Left hindlimb (tissue), 1 donor: Measurements from ENCODE around the gene NCBP2L.

ENCODE experiments used
- DNase-seq: peaks from one replicate; pipeline ENCODE4 v3.0.0-alpha.2; 2018

Gene NCBP2L

DNA sequence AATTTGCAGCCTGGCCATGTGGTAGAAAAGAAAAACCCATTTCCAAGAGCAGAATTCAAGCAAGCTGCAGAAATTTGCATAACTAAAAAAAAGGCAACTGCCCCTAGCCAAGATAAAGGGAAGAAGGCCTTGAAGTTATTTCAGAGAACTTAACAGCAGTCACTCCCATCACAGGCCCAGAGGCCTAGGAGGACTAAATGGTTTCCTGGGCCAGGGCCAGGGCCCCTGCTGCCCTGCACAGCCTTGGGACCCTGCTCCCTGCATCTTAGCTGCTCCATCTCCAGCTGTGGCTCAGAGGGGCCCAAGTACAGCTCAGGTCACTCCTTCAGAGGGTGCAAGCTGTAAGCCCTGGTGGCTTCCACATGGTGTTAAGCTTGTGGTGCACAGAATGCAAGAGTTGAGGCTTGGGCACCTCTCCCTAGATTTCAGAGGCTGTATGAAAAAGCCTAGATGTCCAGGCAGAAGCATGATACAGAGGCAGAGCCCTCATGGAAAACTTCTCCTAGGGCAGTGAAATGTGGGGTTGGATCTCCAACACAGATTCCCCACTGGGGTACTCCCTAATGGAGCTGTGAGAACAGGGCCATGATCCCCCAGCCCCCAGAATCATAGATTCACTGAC lies 41.5 kb downstream of the NCBP2L start:
- DNase-seq = no peak

DNA sequence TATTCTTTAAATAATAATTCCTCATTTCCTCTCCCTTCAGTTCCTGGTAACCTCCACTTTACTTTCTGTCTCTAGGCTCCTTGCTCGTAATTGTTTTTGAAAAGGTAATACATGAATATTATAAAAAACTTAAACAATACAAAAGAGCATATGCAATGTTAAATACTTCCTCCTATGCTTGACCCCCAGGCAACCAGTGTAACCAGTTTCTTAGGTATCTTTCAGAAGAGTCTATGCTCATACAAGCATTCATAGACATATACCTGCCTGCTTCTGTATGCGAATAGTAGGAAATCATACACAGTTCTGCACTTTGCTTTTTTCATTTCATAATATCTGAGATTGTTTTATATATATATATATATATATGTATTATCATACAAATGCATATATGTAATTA lies 45.5 kb downstream of the NCBP2L start:
- no peak for DNase-seq

DNA sequence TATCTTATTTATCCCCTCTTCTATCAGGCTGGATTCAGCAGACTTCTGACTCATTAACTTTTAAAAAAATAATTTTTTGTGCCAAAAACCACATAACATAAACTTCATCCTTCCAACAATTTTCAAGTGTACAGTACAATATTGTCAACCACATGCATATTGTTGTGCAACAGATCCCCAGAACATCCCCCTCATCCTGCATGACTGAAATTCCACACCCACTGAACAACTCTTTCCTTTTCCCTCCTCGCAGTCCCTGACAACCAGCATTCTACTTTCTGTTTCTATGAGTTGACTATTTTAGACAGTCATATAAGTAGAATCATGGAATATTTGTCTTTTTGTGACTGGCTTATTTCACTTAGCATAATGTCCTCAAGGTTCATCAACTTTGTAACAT lies 45.9 kb downstream of the NCBP2L start:
- DNase-seq = no peak

DNA sequence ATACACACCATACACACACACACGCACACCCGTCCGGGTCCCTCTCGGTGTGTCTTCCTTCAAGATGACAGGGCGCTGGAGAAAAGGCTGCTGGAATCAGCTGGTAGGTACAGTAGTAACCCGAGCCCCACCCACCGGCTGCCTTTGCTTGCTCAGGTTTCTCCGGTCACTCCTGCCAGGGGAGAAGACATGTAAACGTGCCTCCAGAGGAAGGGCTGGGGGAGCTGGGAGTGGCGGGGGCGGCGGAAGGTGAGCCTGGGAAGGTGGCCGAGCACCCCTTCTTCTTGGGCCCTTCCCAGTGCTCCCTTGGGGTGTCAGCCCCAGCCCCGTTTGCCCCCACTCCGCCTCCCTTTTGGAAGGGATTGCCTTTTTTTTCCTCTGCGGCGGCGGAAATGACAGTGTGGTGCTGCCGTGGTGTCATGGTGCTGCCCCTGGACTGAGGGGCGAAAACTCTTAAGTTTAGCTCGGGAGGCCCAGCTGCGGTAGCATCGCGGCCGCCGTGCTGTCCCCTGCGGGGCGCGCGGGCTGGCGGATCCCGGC lies 48.2 kb downstream of the NCBP2L start, which contains the start of gene MID2:
Gene MID2, plus strand, starts transcription at position 169 of the 540 bp plus-strand sequence. CDS start 561 bp downstream, outside the sequence.
- peak; percentile 56 for DNase-seq

DNA sequence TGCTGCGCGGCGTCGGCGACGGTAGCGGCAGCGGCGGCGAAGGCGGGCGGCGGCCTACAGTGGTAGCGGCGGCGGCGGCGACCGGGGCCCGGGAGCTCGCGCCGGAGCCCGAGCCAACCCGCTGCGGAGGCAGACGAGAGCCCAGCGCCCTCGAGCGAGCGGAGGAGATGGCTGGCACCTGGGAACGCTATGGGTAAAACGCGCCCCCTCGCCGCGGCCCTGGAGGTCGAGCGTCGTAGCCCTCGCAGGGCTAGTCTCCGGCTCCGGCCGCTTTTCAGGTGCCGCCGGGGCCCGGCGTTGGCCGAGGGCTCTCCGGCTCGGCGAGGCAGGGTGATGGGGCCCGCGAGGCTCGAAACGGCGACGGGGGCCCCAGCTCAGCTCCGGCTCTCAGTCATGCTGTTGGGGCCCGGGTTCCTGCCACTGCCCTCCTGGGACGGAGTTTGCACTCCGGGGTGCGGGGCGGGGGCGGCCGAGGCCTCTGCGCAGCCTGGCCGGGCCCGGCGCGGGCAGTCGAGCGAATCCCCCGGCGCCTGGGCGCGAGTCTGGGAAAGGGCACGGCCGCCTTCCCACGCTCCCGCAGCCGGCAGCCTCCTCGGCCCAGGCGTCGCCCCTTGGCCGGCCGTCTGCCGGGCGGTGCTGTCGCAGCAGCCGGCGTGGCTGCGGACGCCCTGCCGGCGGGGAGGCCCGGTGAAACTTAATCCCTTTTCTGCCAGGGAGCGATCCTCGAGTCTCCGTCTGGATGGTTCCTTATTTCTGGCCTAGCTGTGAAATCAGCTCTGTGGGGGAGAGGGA lies 48.9 kb downstream of the NCBP2L start:
- DNase-seq = peak; percentile 39

DNA sequence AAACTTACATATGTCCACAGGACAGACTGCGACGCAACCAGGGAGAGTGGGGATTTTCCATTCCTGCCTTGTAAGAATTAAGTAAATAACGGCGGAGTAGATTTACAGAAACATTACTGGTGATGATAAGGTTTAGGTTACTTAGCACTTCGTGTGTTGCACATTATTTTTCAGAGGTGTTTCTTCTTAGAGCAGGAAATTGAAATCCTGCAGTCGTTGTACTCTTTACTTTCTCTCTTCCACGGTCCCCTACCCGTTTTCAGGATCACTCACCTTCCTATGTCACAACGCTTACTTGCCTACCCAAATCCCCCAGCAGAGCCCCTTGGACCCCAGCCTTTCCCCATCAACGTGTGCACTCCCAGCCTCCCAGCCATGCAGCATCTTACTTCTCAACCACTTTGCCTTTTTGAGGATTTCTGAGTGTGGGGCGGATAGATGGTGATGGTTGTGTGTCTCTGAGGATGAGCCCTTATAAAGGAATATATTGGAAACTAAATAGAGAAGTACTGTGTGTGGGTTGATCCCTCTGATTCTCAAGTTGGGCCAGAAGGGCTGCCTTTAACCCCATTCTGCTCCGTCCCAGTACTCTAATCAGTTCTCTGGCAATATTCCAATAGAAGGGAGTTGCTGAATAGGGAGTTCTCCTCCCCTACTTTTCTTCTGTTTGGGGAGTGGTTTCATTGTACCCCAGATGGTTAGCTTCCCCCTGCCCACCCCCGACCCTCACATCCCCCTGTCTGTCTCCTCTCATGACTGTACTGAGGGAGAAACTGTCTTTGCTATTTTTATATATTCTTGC lies 49.7 kb downstream of the NCBP2L start:
- DNase-seq = peak; percentile 35

DNA sequence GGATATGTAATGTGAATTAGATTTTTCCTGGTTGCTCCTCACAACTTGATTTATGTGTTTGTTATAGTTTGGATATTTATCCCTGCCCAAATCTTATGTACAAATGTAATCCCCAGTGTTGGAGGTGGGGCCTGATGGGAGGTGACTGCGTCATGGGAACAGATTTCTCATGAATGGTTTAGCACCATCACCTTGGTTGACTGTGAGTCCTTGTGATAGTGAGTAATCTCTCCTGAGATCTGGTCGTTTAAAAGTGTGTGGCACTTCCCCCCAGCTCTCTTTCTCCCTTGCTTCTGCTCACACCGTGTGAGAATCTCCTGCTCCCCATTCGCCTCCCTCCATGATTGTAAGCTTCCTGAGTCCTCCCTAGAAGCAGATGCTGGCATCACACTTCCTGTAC lies 50.3 kb downstream of the NCBP2L start:
- DNase-seq = no peak

DNA sequence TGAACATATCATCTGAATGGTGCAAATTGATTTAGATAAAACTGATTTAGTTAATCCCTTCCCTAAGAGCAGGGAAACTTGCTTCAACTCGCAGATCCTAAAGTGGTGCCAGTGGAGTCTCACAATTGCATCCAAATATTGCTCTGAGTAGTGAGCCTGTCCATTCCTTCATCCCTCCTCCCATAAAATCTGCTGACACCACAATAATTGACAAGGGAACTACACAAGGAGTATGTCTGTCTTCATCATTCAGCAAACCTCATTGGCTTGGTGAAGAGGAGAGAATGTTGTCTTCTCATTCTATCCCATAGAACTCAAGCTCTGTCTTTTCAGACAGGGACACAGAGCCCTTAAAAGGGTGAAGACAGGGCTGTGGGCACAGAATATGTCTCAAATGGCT lies 52.3 kb downstream of the NCBP2L start:
- DNase-seq = no peak

DNA sequence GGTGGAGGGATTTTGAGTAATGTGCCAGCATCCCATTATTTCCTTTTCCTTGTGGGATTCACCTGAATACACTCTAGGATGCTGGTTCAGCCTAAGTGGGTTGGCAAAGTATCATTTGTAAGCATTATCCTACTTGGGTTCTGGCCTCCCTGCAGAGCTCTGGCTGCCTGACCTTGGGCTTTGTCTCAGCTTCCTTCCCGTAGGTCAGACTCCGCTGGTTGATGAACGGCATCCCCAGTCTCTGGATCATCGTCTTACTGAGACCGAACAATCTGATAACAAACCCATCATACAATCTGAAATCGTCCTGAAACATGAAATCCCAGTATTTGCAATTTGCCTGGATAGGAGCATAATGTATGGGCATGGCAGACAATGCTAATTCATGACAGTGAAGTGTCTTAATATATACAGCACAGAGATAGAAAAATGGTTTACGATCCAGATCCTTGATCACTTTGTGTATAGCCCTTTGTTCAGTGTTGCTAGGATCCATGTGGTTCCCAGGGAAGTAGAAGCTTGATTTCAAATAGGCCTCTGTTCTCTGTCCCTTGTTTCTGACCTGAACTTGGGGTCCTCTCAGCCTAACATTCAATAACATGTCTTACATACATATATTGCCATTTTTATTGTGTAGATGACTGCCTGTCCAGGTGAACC lies 53.7 kb downstream of the NCBP2L start:
- DNase-seq = no peak

DNA sequence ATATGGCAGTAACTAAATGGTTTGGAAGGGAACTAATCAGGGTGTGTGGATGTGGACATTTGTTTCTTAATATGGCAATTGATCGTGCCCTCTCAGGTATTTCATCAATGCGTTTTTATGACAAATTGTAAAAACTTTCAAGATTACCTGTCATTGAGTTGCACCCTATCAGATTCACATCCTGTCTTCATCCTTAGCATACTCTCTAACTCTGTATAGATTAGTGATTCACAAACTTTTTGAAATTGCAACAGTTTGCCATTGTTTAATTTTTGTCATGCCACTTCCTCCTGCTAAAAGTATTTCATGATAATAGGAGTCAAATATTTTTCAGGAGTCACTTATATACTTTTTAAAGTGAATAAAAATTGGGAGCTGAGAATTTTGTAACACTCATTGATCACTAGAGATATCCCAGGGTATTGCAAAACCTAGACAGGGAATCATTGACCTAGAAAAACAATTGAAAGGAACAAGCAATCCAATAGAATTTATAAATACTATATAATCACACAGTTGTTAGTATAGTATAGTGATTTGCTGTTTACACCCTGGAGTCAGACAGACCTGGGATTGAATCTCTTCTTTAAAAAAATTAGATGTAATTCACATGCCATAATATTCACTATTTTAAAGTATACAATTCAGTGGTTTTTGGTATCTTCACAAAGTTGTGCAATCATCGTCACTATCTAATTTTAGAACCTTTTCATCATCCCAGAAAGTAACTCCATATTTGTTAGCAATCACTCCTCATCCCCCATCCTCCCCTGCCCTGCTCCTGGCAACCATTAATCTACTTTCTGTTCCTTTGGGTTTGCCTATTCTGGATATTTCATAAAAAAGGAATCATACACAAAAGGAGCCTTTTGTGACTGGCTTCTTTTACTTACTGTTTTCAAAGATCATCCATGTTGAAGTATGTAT lies 57.0 kb downstream of the NCBP2L start:
- no peak for DNase-seq

DNA sequence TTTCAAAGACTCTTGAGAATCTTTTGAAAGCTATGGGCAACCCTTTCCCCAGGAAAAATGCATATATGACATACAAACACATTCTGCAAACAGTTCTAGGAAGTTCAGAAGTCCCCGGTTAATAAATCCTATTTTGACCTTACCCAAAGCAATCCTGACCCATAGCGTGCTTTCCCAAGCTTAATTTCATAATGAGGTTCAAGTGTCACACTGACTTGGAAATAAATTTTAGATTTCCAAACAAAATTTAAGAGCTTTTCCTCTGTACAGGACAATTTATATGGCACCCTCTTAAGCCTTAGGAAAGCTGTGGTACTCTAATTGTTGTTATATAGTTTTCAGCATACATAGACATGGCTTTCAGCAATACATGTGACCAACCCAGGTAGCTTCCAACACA lies 59.4 kb downstream of the NCBP2L start:
- no peak for DNase-seq

DNA sequence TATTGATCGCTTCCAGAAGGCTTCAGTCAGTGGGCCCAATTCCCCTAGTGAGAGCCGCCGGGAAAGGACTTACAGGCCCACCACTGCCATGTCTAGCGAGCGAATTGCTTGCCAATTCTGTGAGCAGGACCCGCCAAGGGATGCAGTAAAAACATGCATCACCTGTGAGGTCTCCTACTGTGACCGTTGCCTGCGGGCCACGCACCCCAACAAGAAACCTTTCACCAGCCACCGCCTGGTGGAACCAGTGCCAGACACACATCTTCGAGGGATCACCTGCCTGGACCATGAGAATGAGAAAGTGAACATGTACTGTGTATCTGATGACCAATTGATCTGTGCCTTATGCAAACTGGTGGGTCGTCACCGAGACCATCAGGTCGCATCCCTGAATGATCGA lies 63.4 kb downstream of the NCBP2L start:
- no peak for DNase-seq

DNA sequence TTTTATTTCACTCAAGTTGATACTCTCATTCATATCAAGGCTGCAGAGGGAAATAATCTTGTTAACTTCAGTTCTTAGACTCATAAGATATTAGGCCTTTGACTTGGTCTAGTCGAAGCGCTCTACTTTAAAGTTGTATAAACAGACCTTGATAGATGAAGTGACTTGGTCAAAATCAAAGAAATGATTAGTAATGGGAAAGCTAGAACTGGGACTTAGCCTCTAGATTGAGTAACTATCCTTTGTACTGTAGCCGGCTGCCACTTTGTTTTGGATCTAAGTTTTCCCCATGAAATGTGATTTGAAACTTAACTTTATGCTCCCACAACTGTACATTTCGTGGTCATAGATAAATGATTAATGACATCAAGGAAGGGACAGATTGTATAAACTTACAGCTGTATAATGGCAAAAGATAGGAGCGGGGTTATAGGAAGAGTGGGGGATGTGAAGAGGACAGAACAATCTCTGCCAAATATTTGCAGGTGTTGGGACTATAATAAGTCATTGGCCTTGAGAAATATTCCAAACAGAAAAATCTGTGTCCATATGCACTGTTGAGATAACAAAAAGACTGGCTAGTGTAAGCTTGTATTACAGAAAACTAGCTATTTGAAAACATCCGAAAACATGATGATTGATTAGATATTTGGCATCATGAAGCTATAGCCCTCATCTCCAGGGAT lies 65.3 kb downstream of the NCBP2L start:
- DNase-seq = no peak
